Gastrocnemius medialis (tissue), 4 donors: ENCODE results near the gene NR6A1.

ENCODE experiments used
- POLR2A ChIP-seq, 2 donors: fragments of 450-650 bp; IDR thresholded peaks; one replicate each; pipeline ENCODE4 v1.6.1; 2017; ENCODE audit warnings: antibody characterized with exemption in 2 of 2, mild to moderate bottlenecking in 2 of 2, moderate library complexity in 2 of 2
- TF ChIP-seq, protein P1 (sequence below), 5 experiments: fragments of 450-650 bp in 3 of 5; fragments of 200-600 bp in 2 of 5; sonication (generic) in 2 of 5; IDR thresholded peaks in 4 of 5; conservative IDR thresholded peaks in 1 of 5; 1 replicate in 4 of 5; 2 replicates in 1 of 5; pipeline ENCODE4 v1.5.1; 2016 to 2019; ENCODE audit warnings: antibody characterized with exemption in 5 of 5, mild to moderate bottlenecking in 3 of 5, moderate library complexity in 3 of 5

DNA sequence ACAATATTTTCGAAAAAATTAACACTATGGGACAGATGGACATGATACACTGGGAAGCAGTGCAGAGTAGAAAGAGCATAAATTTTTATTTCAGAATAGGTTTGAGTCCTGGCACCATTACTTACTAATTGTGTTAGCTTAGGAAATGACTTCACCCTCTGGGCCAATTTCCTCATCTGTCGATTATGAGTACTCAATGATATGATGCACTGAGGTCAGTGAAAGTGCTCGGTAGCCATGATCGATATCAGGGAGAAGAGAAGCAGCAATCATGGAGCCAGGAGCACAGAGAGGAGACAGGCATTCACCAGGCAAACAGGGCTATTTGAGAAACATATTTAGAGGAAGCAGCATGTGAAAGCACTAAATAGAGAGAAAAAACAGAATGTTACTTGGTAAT is 29.4 kb downstream of the NR6A1 start:
- TF ChIP-seq POLR2A (IDR thresholded peaks at IDR 0.05) = no peak
- TF ChIP-seq, protein P1, sequence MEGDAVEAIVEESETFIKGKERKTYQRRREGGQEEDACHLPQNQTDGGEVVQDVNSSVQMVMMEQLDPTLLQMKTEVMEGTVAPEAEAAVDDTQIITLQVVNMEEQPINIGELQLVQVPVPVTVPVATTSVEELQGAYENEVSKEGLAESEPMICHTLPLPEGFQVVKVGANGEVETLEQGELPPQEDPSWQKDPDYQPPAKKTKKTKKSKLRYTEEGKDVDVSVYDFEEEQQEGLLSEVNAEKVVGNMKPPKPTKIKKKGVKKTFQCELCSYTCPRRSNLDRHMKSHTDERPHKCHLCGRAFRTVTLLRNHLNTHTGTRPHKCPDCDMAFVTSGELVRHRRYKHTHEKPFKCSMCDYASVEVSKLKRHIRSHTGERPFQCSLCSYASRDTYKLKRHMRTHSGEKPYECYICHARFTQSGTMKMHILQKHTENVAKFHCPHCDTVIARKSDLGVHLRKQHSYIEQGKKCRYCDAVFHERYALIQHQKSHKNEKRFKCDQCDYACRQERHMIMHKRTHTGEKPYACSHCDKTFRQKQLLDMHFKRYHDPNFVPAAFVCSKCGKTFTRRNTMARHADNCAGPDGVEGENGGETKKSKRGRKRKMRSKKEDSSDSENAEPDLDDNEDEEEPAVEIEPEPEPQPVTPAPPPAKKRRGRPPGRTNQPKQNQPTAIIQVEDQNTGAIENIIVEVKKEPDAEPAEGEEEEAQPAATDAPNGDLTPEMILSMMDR (IDR thresholded peaks at IDR 0.05 in 4 of 5, conservative IDR thresholded peaks at IDR 0.05 in 1 of 5) = no peak
